WTC11 (cell line): ENCODE measurements around the gene PRUNE2.

Experiments
- ATF1 ChIP-seq: sonication (generic); formaldehyde crosslinking; IDR thresholded peaks from 2 replicates; pipeline ENCODE4 v1.8.1; 2023; ENCODE audit warnings: mild to moderate bottlenecking, moderate library complexity, missing genetic modification reagents
- FOXJ3 ChIP-seq: sonication (generic); formaldehyde crosslinking; IDR thresholded peaks from 2 replicates; pipeline ENCODE4 v1.9.0; 2021; ENCODE audit warnings: missing genetic modification reagents, mild to moderate bottlenecking, borderline replicate concordance
- NFE2L1 ChIP-seq: sonication (generic); formaldehyde crosslinking; IDR thresholded peaks from 2 replicates; pipeline ENCODE4 v1.8.1; 2023; ENCODE audit warnings: missing genetic modification reagents
- TEAD1 ChIP-seq: sonication (generic); formaldehyde crosslinking; IDR thresholded peaks from 2 replicates; pipeline ENCODE4 v1.8.0; 2022; ENCODE audit warnings: mild to moderate bottlenecking, missing genetic modification reagents
- ZNF263 ChIP-seq: sonication (generic); formaldehyde crosslinking; IDR thresholded peaks from 2 replicates; pipeline ENCODE4 v1.8.1; 2022; ENCODE audit warnings: low read depth, mild to moderate bottlenecking, moderate library complexity, missing genetic modification reagents
- TF ChIP-seq, protein P1 (sequence below): fragments of 200-600 bp; IDR thresholded peaks from 2 replicates; pipeline ENCODE4 v1.8.0; 2022; ENCODE audit warnings: antibody characterized with exemption
- TF ChIP-seq, protein P2 (sequence below): sonication (generic); formaldehyde crosslinking; IDR thresholded peaks from 2 replicates; pipeline ENCODE4 v1.8.1; 2023; ENCODE audit warnings: mild to moderate bottlenecking, missing genetic modification reagents
- TF ChIP-seq, protein P3 (sequence below): fragments of 250-450 bp; sonication (Bioruptor Pico); IDR thresholded peaks from 2 replicates; pipeline ENCODE4 v1.9.0; 2021; ENCODE audit warnings: mild to moderate bottlenecking, borderline replicate concordance
- TF ChIP-seq, protein P4 (sequence below): sonication (generic); formaldehyde crosslinking; IDR thresholded peaks from 2 replicates; pipeline ENCODE4 v1.8.1; 2023; ENCODE audit warnings: mild to moderate bottlenecking, missing genetic modification reagents
- TF ChIP-seq, protein P5 (sequence below): sonication (generic); formaldehyde crosslinking; IDR thresholded peaks from 2 replicates; pipeline ENCODE4 v1.8.0; 2022; ENCODE audit warnings: mild to moderate bottlenecking, missing genetic modification reagents

DNA sequence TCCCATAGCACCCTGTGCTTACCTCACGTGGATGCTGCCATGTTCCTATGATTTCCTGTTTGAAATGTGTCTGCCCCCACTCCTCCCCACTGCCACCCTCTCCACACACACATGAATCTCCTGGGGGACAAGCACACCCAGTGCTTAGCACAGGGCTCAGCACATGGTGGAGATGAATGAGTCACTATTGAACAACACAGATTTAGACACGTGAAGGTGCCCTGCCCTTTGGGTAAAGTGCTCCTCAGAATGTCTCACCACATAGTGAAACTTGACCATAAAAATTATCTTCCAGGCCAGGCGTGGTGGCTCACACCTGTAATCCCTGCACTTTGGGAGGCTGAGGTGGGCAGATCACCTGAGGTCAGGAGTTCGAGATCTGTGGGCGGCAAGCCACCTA, 240.5 kb downstream of the PRUNE2 start:
- TF ChIP-seq, protein P1, sequence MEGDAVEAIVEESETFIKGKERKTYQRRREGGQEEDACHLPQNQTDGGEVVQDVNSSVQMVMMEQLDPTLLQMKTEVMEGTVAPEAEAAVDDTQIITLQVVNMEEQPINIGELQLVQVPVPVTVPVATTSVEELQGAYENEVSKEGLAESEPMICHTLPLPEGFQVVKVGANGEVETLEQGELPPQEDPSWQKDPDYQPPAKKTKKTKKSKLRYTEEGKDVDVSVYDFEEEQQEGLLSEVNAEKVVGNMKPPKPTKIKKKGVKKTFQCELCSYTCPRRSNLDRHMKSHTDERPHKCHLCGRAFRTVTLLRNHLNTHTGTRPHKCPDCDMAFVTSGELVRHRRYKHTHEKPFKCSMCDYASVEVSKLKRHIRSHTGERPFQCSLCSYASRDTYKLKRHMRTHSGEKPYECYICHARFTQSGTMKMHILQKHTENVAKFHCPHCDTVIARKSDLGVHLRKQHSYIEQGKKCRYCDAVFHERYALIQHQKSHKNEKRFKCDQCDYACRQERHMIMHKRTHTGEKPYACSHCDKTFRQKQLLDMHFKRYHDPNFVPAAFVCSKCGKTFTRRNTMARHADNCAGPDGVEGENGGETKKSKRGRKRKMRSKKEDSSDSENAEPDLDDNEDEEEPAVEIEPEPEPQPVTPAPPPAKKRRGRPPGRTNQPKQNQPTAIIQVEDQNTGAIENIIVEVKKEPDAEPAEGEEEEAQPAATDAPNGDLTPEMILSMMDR = no peak
- no peak for TF ChIP-seq TEAD1
- no peak for TF ChIP-seq ZNF263 (CRISPR knock-in tag)
- TF ChIP-seq, protein P2, sequence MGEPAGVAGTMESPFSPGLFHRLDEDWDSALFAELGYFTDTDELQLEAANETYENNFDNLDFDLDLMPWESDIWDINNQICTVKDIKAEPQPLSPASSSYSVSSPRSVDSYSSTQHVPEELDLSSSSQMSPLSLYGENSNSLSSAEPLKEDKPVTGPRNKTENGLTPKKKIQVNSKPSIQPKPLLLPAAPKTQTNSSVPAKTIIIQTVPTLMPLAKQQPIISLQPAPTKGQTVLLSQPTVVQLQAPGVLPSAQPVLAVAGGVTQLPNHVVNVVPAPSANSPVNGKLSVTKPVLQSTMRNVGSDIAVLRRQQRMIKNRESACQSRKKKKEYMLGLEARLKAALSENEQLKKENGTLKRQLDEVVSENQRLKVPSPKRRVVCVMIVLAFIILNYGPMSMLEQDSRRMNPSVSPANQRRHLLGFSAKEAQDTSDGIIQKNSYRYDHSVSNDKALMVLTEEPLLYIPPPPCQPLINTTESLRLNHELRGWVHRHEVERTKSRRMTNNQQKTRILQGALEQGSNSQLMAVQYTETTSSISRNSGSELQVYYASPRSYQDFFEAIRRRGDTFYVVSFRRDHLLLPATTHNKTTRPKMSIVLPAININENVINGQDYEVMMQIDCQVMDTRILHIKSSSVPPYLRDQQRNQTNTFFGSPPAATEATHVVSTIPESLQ (CRISPR knock-in tag) = no peak
- TF ChIP-seq, protein P3, sequence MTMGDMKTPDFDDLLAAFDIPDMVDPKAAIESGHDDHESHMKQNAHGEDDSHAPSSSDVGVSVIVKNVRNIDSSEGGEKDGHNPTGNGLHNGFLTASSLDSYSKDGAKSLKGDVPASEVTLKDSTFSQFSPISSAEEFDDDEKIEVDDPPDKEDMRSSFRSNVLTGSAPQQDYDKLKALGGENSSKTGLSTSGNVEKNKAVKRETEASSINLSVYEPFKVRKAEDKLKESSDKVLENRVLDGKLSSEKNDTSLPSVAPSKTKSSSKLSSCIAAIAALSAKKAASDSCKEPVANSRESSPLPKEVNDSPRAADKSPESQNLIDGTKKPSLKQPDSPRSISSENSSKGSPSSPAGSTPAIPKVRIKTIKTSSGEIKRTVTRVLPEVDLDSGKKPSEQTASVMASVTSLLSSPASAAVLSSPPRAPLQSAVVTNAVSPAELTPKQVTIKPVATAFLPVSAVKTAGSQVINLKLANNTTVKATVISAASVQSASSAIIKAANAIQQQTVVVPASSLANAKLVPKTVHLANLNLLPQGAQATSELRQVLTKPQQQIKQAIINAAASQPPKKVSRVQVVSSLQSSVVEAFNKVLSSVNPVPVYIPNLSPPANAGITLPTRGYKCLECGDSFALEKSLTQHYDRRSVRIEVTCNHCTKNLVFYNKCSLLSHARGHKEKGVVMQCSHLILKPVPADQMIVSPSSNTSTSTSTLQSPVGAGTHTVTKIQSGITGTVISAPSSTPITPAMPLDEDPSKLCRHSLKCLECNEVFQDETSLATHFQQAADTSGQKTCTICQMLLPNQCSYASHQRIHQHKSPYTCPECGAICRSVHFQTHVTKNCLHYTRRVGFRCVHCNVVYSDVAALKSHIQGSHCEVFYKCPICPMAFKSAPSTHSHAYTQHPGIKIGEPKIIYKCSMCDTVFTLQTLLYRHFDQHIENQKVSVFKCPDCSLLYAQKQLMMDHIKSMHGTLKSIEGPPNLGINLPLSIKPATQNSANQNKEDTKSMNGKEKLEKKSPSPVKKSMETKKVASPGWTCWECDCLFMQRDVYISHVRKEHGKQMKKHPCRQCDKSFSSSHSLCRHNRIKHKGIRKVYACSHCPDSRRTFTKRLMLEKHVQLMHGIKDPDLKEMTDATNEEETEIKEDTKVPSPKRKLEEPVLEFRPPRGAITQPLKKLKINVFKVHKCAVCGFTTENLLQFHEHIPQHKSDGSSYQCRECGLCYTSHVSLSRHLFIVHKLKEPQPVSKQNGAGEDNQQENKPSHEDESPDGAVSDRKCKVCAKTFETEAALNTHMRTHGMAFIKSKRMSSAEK (CRISPR knock-in tag) = no peak
- TF ChIP-seq ATF1 (CRISPR knock-in tag) = no peak
- no peak for TF ChIP-seq FOXJ3
- TF ChIP-seq, protein P4, sequence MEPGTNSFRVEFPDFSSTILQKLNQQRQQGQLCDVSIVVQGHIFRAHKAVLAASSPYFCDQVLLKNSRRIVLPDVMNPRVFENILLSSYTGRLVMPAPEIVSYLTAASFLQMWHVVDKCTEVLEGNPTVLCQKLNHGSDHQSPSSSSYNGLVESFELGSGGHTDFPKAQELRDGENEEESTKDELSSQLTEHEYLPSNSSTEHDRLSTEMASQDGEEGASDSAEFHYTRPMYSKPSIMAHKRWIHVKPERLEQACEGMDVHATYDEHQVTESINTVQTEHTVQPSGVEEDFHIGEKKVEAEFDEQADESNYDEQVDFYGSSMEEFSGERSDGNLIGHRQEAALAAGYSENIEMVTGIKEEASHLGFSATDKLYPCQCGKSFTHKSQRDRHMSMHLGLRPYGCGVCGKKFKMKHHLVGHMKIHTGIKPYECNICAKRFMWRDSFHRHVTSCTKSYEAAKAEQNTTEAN (CRISPR knock-in tag) = no peak
- TF ChIP-seq, protein P5, sequence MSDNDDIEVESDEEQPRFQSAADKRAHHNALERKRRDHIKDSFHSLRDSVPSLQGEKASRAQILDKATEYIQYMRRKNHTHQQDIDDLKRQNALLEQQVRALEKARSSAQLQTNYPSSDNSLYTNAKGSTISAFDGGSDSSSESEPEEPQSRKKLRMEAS (CRISPR knock-in tag) = no peak
- no peak for TF ChIP-seq NFE2L1 (CRISPR knock-in tag)
